SK-N-SH (cell line): ENCODE data around the gene PRH1.

Source experiments
- EP300 ChIP-seq, 2 experiments: IDR thresholded peaks; 2 replicates each; pipeline versions ENCODE4 v1.4.0 to v1.6.1; 2012; ENCODE audit warnings: borderline replicate concordance in 1 of 2, low read depth in 1 of 2, low read length in 1 of 2
- EZH2phosphoT487 ChIP-seq: fragments of 200-600 bp; sonication (generic); IDR thresholded peaks from 2 replicates; pipeline ENCODE4 v1.6.1; 2017; ENCODE audit warnings: low read depth, mixed run types, mild to moderate bottlenecking, antibody characterized with exemption, moderate library complexity, borderline replicate concordance
- TF ChIP-seq, protein P1 (sequence below): fragments of 200-600 bp; sonication (generic); IDR thresholded peaks from 2 replicates; pipeline ENCODE4 v1.6.1; 2017; ENCODE audit warnings: antibody characterized with exemption, mild to moderate bottlenecking, moderate library complexity

DNA sequence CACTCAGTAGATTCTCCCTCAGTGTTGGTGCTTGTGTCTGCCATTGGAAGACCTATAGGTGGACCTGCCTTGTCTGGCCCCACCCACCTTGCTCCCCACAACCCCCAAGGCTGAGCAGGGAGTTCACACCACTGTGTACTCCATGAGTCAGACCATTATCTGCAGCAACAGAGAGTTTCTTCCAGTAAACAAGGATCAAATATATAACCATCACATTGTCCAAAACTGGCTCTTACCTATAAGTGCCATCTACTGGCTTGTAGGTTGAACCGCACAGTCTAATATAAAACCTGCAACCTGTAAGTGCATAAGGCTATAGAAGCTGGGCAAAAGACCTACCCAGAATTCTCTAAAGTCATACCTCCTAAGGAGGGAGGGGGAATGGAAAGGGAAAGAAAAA is 17.4 kb upstream of the PRH1 start:
- no peak for TF ChIP-seq EZH2phosphoT487
- TF ChIP-seq, protein P1, sequence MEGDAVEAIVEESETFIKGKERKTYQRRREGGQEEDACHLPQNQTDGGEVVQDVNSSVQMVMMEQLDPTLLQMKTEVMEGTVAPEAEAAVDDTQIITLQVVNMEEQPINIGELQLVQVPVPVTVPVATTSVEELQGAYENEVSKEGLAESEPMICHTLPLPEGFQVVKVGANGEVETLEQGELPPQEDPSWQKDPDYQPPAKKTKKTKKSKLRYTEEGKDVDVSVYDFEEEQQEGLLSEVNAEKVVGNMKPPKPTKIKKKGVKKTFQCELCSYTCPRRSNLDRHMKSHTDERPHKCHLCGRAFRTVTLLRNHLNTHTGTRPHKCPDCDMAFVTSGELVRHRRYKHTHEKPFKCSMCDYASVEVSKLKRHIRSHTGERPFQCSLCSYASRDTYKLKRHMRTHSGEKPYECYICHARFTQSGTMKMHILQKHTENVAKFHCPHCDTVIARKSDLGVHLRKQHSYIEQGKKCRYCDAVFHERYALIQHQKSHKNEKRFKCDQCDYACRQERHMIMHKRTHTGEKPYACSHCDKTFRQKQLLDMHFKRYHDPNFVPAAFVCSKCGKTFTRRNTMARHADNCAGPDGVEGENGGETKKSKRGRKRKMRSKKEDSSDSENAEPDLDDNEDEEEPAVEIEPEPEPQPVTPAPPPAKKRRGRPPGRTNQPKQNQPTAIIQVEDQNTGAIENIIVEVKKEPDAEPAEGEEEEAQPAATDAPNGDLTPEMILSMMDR = no peak
- TF ChIP-seq EP300 (IDR thresholded peaks at IDR 0.05; ENCODE audit: borderline replicate concordance in 1 of 2, low read depth in 1 of 2, low read length in 1 of 2) = no peak
